Lung (tissue), 12 donors: ENCODE measurements around the gene TDRD5. TPM values are rescaled to one million over a fixed set of nuclear protein-coding genes. Genes with fewer than 3 reads are reported as not detected.

Experiments used
- ATAC-seq: fragments of 200-7000 bp; cut with Tn5 transposase; one replicate; pipeline ENCODE4 v1.9.1; 2020; ENCODE audit warnings: moderate number of reproducible peaks; ENCODE audit not compliant: insufficient read depth, low FRiP score
- DNase-seq, 3 donors: peaks; one replicate each; pipeline ENCODE4 v3.0.0-alpha.2; 2013 to 2017
- H3K27ac ChIP-seq, 2 donors: one replicate each; pipeline ENCODE4 v1.5.1; 2013; ENCODE audit warnings: mild to moderate bottlenecking in 2 of 2, moderate library complexity in 2 of 2, control low read depth in 1 of 2, inconsistent platforms in 1 of 2, low read depth in 1 of 2, low read length in 1 of 2
- H3K27me3 ChIP-seq, 3 donors: one replicate each; pipeline ENCODE4 v1.5.1; 2013; ENCODE audit warnings: low read length in 2 of 3; ENCODE audit not compliant: control insufficient read depth in 3 of 3, insufficient read depth in 3 of 3
- H3K36me3 ChIP-seq, 4 donors: one replicate each; pipeline ENCODE4 v1.5.1; 2013; ENCODE audit warnings: low read length in 4 of 4, mild to moderate bottlenecking in 1 of 4, moderate library complexity in 1 of 4; ENCODE audit not compliant: control insufficient read depth in 4 of 4, insufficient read depth in 4 of 4
- H3K4me1 ChIP-seq, 5 donors: one replicate each; pipeline ENCODE4 v1.5.1; 2013; ENCODE audit warnings: low read length in 5 of 5, mild to moderate bottlenecking in 2 of 5, moderate library complexity in 1 of 5; ENCODE audit not compliant: control insufficient read depth in 5 of 5, insufficient read depth in 5 of 5
- H3K4me3 ChIP-seq: one replicate; pipeline ENCODE4 v1.5.1; 2013; ENCODE audit warnings: mild to moderate bottlenecking, control low read depth, moderate library complexity
- H3K9ac ChIP-seq, 2 donors: one replicate each; pipeline ENCODE4 v1.5.1; 2013; ENCODE audit warnings: low read length in 2 of 2, control low read depth in 1 of 2; ENCODE audit not compliant: insufficient read depth in 1 of 2
- H3K9me3 ChIP-seq, 4 donors: one replicate each; pipeline ENCODE4 v1.5.1; 2013; ENCODE audit warnings: low read length in 3 of 4, mild to moderate bottlenecking in 1 of 4, moderate library complexity in 1 of 4; ENCODE audit not compliant: control insufficient read depth in 4 of 4, insufficient read depth in 3 of 4
- CTCF ChIP-seq: IDR thresholded peaks from 2 replicates; pipeline ENCODE4 v1.5.1; 2012; ENCODE audit warnings: mild to moderate bottlenecking; ENCODE audit errors: control extremely low read depth, extremely low read depth
- WGBS, 2 donors: extraction: QIAGEN DNeasy Blood & Tissue Kit; methylation state at CpG; one replicate each; pipeline ENCODE4 v1.1.7; 2013; 5-methylcytosine and 5-hydroxymethylcytosine counted together
- polyA plus RNA-seq, 2 donors: library from polyadenylated mRNA; stranded (reverse); fragments of 200-250 nt; gene quantifications; one replicate each; pipeline ENCODE4 v1.2.1, GENCODE V29; 2013
- total RNA-seq, 2 donors: library from RNA; depleted of rRNA in 1 of 2; stranded (reverse); fragments of >200 nt in 1 of 2; gene quantifications; one replicate each; pipeline ENCODE4 v1.2.1, GENCODE V29; 2014 to 2021
- donor health status: control.
- donor health status: control.
- donor health status: Bipolar disorder and iron deficiency.
- donor health status: healthy.
- donor health status: DM: yes; HTN: yes; CAD: no.

Gene TDRD5
- total and polyA plus RNA-seq, 4 donors: 0.05 to 0.37 (median 0.15) TPM

GRCh38 chr1:179590671-179591070 lies 961 bp upstream of the TDRD5 start:
- no peak overlapping the region for H3K9ac ChIP-seq
- TF ChIP-seq CTCF: no peak
- ATAC-seq (no peak), DNase-seq (no peak)
- H3K4me1 ChIP-seq: peaks cover 0 to 7% (median 2%) of the 10 kb centered on the region in 5 donors
- peaks cover 0 to 25% (median 0%) of the 10 kb centered on the region in 4 donors for H3K9me3 ChIP-seq
- WGBS, 2 donors: 86 to 92% methylated on average over 11 of the region's 11 CpGs
- no peak overlapping the region for H3K27ac ChIP-seq
- peaks cover 3 to 29% (median 18%) of the 10 kb centered on the region in 3 donors for H3K27me3 ChIP-seq
- H3K36me3 ChIP-seq: no peaks in the 10 kb centered on the region
- H3K4me3 ChIP-seq: no peak overlapping the region

- H3K36me3 ChIP-seq: no peaks in the 10 kb centered on the region
- no peak overlapping the region for H3K27ac ChIP-seq
- DNase-seq: no peak
- peaks cover 0 to 6% (median 0%) of the 10 kb centered on the region in 5 donors for H3K4me1 ChIP-seq
- no peak overlapping the region for H3K4me3 ChIP-seq
- peaks cover 3 to 29% (median 18%) of the 10 kb centered on the region in 3 donors for H3K27me3 ChIP-seq
- no peak for ATAC-seq
- WGBS, 2 donors: 25 to 30% methylated on average over 7 of the region's 7 CpGs
- no peak for TF ChIP-seq CTCF
- peaks cover 0 to 25% (median 0%) of the 10 kb centered on the region in 4 donors for H3K9me3 ChIP-seq
- H3K9ac ChIP-seq: no peak overlapping the region
Measured at GRCh38 chr1:179591253-179591591, 410 bp upstream of the TDRD5 start.

- peaks cover under 1 to 8% (median under 1%) of the 10 kb centered on the region in 3 donors for H3K27me3 ChIP-seq
- DNase-seq (no peak), ATAC-seq (no peak)
- no peaks in the 10 kb centered on the region for H3K9me3 ChIP-seq
- H3K4me3 ChIP-seq: no peak overlapping the region
- no peak for TF ChIP-seq CTCF
- H3K27ac ChIP-seq: no peak overlapping the region
- no peaks in the 10 kb centered on the region for H3K4me1 ChIP-seq
- no peaks in the 10 kb centered on the region for H3K36me3 ChIP-seq
- 18 to 57% methylated on average over 1 of the region's 1 CpG for WGBS, 2 donors
- no peak overlapping the region for H3K9ac ChIP-seq
Measured at GRCh38 chr1:179598631-179599030, 7.0 kb downstream of the TDRD5 start.

- no peak overlapping the region for H3K4me3 ChIP-seq
- peak in 2 of 3 donors; percentile 32 to 49 for DNase-seq
- no peak overlapping the region for H3K9ac ChIP-seq
- no peaks in the 10 kb centered on the region for H3K4me1 ChIP-seq
- peak; percentile 41 for ATAC-seq
- no peaks in the 10 kb centered on the region for H3K9me3 ChIP-seq
- H3K36me3 ChIP-seq: no peaks in the 10 kb centered on the region
- peaks cover 0 to under 1% (median 0%) of the 10 kb centered on the region in 3 donors for H3K27me3 ChIP-seq
- H3K27ac ChIP-seq: no peak overlapping the region
- no peak for TF ChIP-seq CTCF
Measured at GRCh38 chr1:179599623-179600249, 8.1 kb downstream of the TDRD5 start.
